Activated CD4-positive, alpha-beta T cell treated with anti-CD3 and anti-CD28 coated beads, Interleukin-2, amount 50 U/mL, for 48 hours (primary cell): ENCODE measurements around the gene CCR5AS.
"Not testable (repeated sequence)": the region's sequence is repeated elsewhere in the genome, so short reads cannot be mapped to it uniquely, and the experiment has no call there.

Experiments used
- DNase-seq, 2 experiments: peaks; one replicate each; pipeline ENCODE4 v3.0.0-alpha.2; 2020

The CCR5AS gene

GRCh38 chr3:46400846-46401245 is 6.0 kb downstream of the CCR5AS start:
- no peak for DNase-seq

GRCh38 chr3:46400000-46400734 is 6.7 kb downstream of the CCR5AS start:
- no peak for DNase-seq

- DNase-seq = no peak
Measured at GRCh38 chr3:46399557-46399956, 7.3 kb downstream of the CCR5AS start.

GRCh38 chr3:46399098-46399497 is 7.8 kb downstream of the CCR5AS start:
- DNase-seq = no peak

- DNase-seq = no peak
Measured at GRCh38 chr3:46398186-46398955, 8.5 kb downstream of the CCR5AS start.

- DNase-seq = no peak
Measured at GRCh38 chr3:46397111-46397510, 9.8 kb downstream of the CCR5AS start.

GRCh38 chr3:46395766-46396530 is 10.9 kb downstream of the CCR5AS start:
- DNase-seq = no peak

GRCh38 chr3:46395210-46395661 is 11.6 kb downstream of the CCR5AS start:
- DNase-seq = no peak

- DNase-seq = no peak
Measured at GRCh38 chr3:46393554-46394434, 13.1 kb downstream of the CCR5AS start.

- no peak for DNase-seq
Measured at GRCh38 chr3:46393011-46393410, 13.9 kb downstream of the CCR5AS start.

GRCh38 chr3:46391526-46391925 is 15.3 kb downstream of the CCR5AS start:
- not testable (repeated sequence) for DNase-seq

- DNase-seq = no peak
Measured at GRCh38 chr3:46389306-46389705, 17.6 kb downstream of the CCR5AS start.

- DNase-seq = not testable (repeated sequence)
Measured at GRCh38 chr3:46388847-46389246, 18.0 kb downstream of the CCR5AS start.

GRCh38 chr3:46386205-46386604 is 20.7 kb downstream of the CCR5AS start:
- DNase-seq = no peak

GRCh38 chr3:46383951-46384330 is 22.9 kb downstream of the CCR5AS start:
- no peak for DNase-seq

GRCh38 chr3:46383211-46383950 is 23.5 kb downstream of the CCR5AS start:
- DNase-seq = no peak

- no peak for DNase-seq
Measured at GRCh38 chr3:46381625-46382024, 25.2 kb downstream of the CCR5AS start.

- DNase-seq = no peak
Measured at GRCh38 chr3:46380471-46381221, 26.2 kb downstream of the CCR5AS start.

- peak; percentile 76 to 84 for DNase-seq
Measured at GRCh38 chr3:46378426-46378942, 28.4 kb downstream of the CCR5AS start.

GRCh38 chr3:46375814-46376213 is 31.1 kb downstream of the CCR5AS start:
- DNase-seq = no peak

- no peak for DNase-seq
Measured at GRCh38 chr3:46375218-46375617, 31.6 kb downstream of the CCR5AS start.
